GM21529 (cell line): ENCODE results near the gene SPIN3.
"Not testable (repeated sequence)": the region's sequence is repeated elsewhere in the genome, so short reads cannot be mapped to it uniquely, and the experiment has no call there.

Experiments used
- ATAC-seq: cut with Tn5 transposase; IDR thresholded peaks from one replicate; pipeline ENCODE4 v1.9.1; 2021; ENCODE audit not compliant: unreplicated experiment

The SPIN3 gene

DNA sequence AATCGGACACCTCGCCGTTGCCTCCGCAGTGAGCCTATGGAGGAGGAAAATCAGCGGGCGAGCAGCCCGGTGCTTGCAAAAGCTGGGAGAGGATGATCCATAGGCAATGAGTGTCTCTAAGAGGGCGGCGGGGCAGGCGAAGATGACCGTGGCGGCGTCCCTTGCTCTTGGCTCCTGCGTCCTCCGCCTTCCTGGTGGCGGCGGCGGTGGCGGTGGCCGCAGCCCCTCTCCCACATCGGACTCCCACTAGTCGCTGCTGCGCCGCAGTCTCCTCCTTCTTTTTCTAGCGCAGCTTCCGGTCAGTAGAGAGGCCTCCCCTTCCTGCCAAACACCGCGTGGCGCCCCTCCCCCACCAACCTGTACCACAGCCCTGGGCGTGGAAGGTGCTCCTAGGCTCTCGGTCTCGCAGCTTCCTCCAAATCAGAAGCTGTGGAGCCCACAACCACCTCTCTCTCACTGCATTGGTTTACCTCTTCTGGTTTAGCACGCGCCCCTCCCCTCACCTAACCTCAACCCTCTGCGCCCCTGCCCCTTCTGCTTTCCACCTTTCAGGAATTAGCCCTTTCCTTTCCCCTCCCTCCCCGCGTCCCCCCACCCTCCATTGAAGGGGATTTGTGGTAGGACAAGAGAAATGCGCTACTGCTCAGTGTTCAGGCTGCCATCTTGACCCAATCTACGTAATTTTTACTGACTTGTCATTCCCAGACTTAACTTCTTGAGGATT, at the start of gene SPIN3:
Gene SPIN3, minus strand, starts transcription at position 271 of the 724 bp plus-strand sequence. CDS start 594 bp downstream, outside the sequence.
- ATAC-seq = peak; percentile 96

DNA sequence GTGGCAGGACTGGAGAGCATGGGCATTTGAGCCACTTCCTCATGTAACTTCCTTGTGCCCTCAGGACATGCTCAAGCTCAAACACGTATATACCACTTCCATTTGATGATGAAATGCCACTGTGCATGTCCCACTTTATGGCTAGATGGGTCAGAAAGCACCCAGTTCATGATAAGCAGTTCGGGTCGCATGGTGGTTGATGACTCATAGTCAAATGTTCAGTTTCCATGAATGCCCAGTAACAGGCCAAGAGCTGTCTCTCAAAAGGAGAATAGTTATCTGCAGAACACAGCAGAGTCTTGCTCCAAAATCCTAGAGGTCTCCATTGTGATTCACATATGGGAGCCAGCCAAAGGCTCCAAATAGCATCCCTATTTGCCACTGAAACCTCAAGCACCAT, 48.9 kb upstream of the SPIN3 start:
- ATAC-seq = no peak

DNA sequence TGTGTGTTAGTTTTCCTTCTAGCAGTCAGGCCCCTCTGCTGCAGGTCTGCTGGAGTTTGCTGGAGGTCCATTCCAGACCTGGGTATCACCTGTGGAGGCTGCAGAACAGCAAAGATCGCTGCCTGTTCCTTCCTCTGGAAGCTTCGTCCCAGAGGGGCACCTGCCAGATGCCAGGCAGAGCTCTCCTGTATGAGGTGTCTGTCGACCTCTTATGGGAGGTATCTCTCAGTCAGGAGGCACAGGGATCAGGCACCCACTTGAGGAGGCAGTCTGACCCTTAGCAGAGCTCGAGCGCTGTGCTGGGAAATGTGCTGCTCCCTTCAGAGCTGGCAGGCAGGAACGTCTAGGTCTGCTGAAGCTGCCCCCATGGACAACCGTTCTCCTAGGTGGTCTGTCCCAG, 41.9 kb upstream of the SPIN3 start:
- ATAC-seq = not testable (repeated sequence)

DNA sequence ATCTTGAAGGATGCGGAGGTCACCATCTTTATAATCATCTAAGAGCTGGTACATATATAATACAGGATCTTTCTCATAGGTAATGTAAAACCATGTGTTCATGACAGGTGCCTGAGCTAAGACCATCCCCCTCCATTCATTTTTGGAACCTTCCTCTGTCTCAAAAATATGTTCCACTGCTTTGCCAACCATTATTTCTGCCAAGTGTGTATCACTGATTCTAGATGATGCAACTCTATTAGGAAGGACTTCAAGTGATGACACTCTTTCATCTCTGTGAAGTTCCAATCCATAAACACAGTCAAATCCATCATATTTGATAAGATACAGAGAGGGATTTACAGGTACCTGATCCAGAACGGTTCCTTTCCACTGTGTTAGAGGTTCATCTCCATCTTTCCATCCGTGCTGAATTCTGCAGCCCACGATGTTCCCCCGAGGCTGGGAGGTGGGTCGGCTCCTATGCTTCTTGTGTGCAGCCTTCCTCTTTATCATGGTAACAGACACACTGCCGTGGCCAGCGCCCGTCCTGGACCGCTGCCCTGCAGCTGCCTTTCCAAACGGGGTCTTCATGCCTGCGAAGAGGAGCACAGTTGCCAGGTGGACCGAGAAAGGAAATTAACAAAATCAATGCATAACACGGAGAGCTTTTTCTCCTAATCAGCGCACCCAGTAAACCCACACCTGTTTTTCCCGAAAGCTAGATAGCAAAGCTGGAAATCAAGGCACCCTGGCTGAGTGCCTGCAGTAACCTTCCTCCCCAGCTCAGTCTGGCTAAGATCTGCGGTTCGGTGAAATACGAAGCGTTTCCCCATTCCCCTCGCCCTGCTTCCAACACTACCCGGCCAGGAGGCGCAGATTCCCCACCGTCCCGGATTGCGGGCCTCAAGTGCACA, 718 bp downstream of the SPIN3 start:
- peak; percentile 21 for ATAC-seq

DNA sequence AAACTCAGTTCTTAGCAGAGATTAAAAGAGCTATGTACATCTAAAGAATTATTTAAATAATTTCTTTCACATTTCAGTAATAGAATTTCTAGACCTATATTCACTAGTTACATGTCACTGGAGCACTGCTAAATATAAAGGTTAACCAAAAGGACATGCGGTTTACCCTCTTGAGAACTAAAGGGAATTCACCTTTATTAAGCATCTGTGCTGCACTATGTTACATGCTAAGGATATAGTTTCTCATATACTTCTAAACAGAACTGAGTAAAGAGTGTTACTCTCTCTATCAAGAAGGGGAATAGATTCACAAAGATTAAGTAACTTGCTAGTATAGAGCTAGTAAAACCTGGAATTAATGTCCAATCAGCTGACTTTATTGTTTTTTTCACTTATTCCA, 7.6 kb downstream of the SPIN3 start:
- no peak for ATAC-seq

DNA sequence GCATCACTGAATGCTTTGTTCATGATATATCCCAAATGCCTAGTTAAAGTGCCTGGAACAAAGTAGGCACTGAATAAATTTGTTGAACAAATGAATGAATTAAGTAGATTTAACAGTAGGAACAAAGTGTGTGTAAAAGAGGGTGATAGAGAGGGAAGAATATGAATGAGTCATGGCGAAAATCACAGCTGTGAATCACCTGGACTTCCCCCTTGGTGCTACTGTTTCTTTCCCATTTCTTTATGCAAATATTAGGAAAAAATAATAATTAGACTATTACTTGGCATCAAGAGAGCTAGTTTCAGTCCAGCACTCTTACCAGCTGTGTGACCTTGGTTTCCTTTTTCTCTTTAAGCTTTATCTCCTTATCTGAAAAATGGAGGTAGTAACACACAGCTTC, 9.2 kb downstream of the SPIN3 start:
- peak; percentile 63 for ATAC-seq

DNA sequence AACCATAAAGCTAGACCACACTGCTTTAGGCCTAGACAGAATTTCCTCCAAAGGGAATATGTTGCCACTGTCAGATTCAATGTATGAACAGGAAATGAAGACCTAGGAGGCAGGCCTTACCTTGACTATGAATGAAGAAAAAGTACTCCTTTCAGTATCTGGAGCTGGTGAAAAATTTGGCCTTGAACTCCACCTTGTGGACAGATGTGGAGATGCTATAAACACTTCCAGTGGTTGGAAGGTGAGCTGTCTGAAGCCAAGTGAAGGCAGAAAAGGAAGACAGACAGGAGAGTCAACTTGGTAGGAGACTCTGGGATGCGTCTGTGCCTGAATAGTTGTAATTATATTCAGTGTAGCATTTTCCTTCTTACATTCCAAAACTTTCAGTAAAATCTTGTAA, 17.2 kb downstream of the SPIN3 start:
- ATAC-seq = peak; percentile 94

DNA sequence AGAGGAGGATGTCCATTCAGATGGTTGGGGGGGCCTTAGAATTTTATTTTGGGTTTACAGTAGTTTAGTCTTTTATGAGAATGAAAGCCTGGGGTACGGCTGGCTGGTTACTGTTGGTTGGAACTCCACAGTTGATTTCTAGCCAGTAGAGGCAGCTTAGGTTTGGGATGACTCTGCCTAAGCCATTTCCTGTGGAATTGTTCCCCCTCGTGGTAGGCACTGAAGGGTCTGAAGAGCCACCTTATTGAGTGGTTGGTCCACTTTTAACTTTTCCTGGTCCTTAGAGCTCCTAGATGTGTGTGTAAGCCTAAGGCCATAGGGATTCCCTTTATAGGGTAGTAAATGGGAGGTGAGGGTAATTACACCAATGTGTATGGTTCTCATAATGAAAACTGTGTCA, 19.7 kb downstream of the SPIN3 start:
- no peak for ATAC-seq

DNA sequence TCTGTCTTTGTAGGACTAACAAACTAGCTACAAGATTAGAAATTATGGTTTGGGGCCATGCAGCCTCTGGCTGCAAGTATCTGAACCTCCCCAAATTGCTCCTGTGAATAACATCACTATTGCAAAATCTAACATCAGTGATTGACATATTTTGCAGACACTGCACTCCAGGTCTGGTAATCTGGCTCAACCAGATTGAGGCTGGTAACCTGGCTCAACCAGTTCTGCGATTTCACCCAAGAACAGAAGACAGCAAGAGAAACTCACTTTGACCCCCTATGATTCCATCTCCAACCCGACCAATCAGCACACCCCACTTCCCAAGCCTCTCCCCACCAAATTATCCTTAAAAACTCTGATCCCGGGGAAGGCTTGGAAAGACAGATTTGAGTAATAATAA, 20.9 kb downstream of the SPIN3 start:
- ATAC-seq = no peak

DNA sequence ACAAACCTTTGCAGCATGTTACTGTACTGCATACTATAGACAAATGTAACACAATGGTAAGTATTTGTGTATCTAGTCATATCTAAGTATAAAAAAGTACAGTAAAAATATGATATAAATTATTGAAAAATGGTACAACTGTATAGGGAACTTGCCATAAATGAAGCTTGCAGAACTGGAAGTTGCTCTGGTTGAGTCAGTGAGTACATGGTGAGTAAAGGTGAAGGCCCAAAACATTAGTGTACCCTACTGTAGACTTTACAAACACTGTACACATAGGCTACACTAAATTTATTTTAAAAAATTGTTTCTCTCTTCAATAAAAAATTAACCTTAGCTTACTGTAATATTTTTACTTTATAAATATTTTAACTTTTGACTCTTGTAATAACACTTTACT, 25.8 kb downstream of the SPIN3 start:
- ATAC-seq = no peak

DNA sequence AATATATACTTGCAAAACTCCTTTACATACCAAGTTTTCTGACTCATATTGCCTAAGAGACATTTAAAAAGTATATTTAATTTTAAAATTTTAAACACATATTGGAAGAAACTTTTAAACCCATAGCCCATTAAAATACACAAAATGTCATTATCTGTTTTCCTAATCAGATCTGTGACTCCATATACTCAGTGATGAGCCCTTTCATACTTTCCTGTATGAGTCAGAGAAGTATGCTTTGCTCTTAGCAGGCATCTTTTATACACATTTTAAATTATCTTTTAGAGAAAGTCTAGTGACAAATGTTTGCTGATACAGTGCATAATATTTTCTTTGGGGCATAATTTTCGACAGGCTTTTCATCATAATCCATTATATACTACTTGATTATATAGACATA, 26.4 kb downstream of the SPIN3 start:
- ATAC-seq = no peak

DNA sequence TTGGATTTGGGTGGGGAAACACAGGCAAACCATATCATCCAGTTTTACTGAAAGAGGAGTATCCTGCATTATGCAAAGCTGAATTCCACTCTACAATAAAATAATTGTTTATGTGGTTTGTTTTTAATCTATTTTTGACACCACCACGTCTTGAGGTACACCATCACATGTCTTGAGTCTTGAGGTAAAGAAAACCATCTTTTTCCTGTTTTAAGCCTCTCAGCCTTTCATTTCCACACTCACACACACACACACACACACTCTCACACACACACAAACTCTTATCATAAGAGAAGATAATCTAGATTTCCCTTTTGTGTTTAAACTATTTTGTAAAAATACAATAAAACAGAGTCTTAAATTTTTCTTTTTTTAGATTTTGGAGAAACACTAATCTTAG, 32.0 kb downstream of the SPIN3 start:
- no peak for ATAC-seq

DNA sequence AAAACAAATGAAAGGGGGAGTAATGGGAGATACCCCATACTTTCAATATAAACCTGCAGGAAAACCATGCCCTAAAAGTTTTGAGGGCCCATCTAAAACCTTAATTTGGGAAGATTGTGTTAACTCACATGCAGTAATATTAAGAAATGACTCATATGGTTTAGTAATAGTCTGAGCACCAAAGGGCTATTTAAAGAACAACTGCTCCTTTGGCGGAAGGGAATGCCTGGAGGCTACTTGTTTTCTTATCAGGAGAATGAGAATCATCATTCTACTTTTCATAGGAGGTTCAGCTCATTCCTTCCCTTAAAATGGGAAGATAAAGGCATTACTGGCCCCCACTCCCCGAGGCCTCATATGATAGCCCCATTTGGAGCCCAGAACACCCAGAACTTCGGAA, 47.6 kb downstream of the SPIN3 start:
- ATAC-seq = no peak

DNA sequence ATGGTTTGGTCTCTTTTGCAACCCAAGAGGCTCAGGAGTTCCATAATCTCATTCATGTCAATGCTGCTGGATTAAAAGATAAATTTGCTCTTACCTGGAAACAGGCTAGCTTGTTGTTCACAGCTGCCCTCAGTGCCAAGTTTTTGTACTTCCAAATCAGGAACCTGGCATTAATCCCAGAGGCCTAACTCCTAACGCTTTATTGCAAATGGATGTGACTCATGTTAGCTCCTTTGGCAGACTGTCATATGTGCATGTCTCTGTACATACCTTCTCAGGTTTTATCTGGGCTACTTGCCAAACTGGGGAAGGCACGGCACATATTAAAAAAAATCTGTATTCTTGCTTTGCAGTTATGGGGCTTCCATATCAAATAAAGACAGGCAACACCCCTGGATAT, 49.1 kb downstream of the SPIN3 start:
- ATAC-seq = not testable (repeated sequence)

DNA sequence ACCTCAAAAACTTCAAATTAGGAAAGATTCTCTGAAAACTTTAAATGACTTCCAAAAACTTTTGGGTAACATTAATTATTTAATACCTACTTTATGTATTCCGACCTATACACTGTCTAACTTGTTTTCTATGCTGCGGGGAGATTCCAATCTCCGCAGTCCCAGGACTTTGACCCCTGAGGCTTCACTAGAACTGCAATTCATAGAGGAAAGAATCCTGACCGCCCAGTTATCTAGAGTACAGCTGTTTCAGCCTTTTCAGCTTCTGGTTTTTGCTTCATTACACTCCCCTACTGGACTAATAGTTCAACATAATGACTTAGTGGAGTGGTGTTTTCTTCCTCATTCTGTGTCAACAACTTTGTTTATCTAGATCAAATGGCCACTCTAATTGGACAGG, 50.1 kb downstream of the SPIN3 start:
- ATAC-seq = not testable (repeated sequence)

DNA sequence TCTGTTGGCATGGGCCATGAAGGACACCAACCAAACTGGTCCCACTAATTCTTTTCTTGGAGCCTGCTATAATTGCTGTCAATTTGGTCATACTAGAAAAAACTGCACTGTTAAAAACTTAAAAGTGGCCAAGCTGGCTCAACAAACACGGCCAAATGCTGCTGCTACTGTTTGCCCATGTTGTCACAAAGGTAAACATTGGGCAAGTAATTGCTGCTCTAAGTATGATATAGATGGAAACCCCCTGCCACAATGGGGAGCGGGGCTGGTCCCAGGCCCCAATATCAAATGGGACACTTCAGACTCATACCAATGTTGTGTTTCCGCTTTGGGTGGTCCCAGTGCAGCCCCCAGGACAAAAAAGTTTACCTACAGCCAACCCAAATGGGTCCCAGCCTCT, 52.1 kb downstream of the SPIN3 start:
- no peak for ATAC-seq
